ENCODE measurements around the gene PLD1.

Gene PLD1

GRCh38 chr3:171776839-171777583 is 33.3 kb downstream of the PLD1 start:
- no peaks in the 10 kb centered on the region for H3K27me3 ChIP-seq (ENCODE audit: insufficient read depth, poor library complexity, severe bottlenecking)
- H3K27ac ChIP-seq (ENCODE audit: poor library complexity, severe bottlenecking) = peak overlapping the region; percentile 38
- TF ChIP-seq CTCF (IDR thresholded peaks at IDR 0.05; ENCODE audit: poor library complexity, severe bottlenecking) = no peak
- no peak overlapping the region for H3K4me3 ChIP-seq (ENCODE audit: severe bottlenecking)
- DNase-seq (ENCODE audit: low spot score) = no peak
- no peaks in the 10 kb centered on the region for H3K36me3 ChIP-seq (ENCODE audit: low read depth)
- peaks cover 18% of the 10 kb centered on the region for H3K4me1 ChIP-seq (ENCODE audit: insufficient read depth, poor library complexity, severe bottlenecking)
- ATAC-seq (ENCODE audit: low read depth) = peak; percentile 82
- H3K9me3 ChIP-seq (ENCODE audit: severe bottlenecking) = no peaks in the 10 kb centered on the region

- ATAC-seq (ENCODE audit: low read depth) (no peak), DNase-seq (ENCODE audit: low spot score) (no peak)
- Histone ChIP-seq H3K36me3 (ENCODE audit: low read depth) (no peaks in the 10 kb centered on the region), H3K9me3 (ENCODE audit: severe bottlenecking) (no peaks in the 10 kb centered on the region), H3K27me3 (ENCODE audit: insufficient read depth, poor library complexity, severe bottlenecking) (no peaks in the 10 kb centered on the region), H3K4me1 (ENCODE audit: insufficient read depth, poor library complexity, severe bottlenecking) (peaks cover 24% of the 10 kb centered on the region), H3K4me3 (ENCODE audit: severe bottlenecking) (no peak overlapping the region), H3K27ac (ENCODE audit: poor library complexity, severe bottlenecking) (peak overlapping the region; percentile 38)
- no peak for TF ChIP-seq CTCF (IDR thresholded peaks at IDR 0.05; ENCODE audit: poor library complexity, severe bottlenecking)
Observed at GRCh38 chr3:171776411-171776810, 33.9 kb downstream of the PLD1 start.

GRCh38 chr3:171775943-171776342 is 34.3 kb downstream of the PLD1 start:
- H3K4me3 ChIP-seq (ENCODE audit: severe bottlenecking) = no peak overlapping the region
- no peak for TF ChIP-seq CTCF (IDR thresholded peaks at IDR 0.05; ENCODE audit: poor library complexity, severe bottlenecking)
- peaks cover 26% of the 10 kb centered on the region for H3K4me1 ChIP-seq (ENCODE audit: insufficient read depth, poor library complexity, severe bottlenecking)
- no peaks in the 10 kb centered on the region for H3K27me3 ChIP-seq (ENCODE audit: insufficient read depth, poor library complexity, severe bottlenecking)
- ATAC-seq (ENCODE audit: low read depth) = no peak
- no peak for DNase-seq (ENCODE audit: low spot score)
- H3K27ac ChIP-seq (ENCODE audit: poor library complexity, severe bottlenecking) = no peak overlapping the region
- no peaks in the 10 kb centered on the region for H3K36me3 ChIP-seq (ENCODE audit: low read depth)
- H3K9me3 ChIP-seq (ENCODE audit: severe bottlenecking) = no peaks in the 10 kb centered on the region

GRCh38 chr3:171774521-171774920 is 35.8 kb downstream of the PLD1 start:
- no peak overlapping the region for H3K27ac ChIP-seq (ENCODE audit: poor library complexity, severe bottlenecking)

More at GRCh38 chr3:171774521-171774920, 35.8 kb downstream of the PLD1 start:
- H3K36me3 ChIP-seq (ENCODE audit: low read depth) = no peaks in the 10 kb centered on the region
- no peak overlapping the region for H3K4me3 ChIP-seq (ENCODE audit: severe bottlenecking)
- H3K9me3 ChIP-seq (ENCODE audit: severe bottlenecking) = no peaks in the 10 kb centered on the region
- H3K27me3 ChIP-seq (ENCODE audit: insufficient read depth, poor library complexity, severe bottlenecking) = no peaks in the 10 kb centered on the region
- ATAC-seq (ENCODE audit: low read depth) (no peak), DNase-seq (ENCODE audit: low spot score) (no peak)
- no peak for TF ChIP-seq CTCF (IDR thresholded peaks at IDR 0.05; ENCODE audit: poor library complexity, severe bottlenecking)
- H3K4me1 ChIP-seq (ENCODE audit: insufficient read depth, poor library complexity, severe bottlenecking) = peaks cover 26% of the 10 kb centered on the region
